WI38 (cell line): ENCODE data around the gene ARHGAP11A.

ENCODE experiments used
- H3K4me3 ChIP-seq: 2 replicates; pipeline ENCODE4 v1.5.1; 2011; ENCODE audit warnings: low read depth, mild to moderate bottlenecking, control low read depth, low read length
- TF ChIP-seq, protein P1 (sequence below): IDR thresholded peaks from 2 replicates; pipeline ENCODE4 v1.5.1; 2012; ENCODE audit warnings: low read depth, mild to moderate bottlenecking, control low read depth, low read length

Gene ARHGAP11A

DNA sequence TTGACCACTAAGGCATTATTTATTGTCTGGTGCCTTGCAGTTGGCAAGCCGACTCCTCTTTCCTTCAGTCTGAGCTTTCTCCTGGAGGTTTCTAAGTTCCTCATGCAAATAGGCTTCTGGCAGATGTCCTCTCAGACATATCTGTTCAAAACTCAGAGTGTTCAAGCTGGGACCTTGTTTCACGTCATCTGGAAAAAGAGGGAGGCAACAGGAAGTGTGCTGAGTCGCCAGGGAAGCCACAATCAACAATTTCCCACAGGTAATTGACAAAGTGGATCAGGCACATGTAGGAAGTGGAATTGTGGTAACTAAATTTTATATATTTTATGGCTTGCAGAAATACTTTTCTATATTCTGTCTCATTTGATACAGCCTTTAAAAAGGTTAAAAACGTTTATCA lies 40.8 kb downstream of the ARHGAP11A start:
- TF ChIP-seq, protein P1, sequence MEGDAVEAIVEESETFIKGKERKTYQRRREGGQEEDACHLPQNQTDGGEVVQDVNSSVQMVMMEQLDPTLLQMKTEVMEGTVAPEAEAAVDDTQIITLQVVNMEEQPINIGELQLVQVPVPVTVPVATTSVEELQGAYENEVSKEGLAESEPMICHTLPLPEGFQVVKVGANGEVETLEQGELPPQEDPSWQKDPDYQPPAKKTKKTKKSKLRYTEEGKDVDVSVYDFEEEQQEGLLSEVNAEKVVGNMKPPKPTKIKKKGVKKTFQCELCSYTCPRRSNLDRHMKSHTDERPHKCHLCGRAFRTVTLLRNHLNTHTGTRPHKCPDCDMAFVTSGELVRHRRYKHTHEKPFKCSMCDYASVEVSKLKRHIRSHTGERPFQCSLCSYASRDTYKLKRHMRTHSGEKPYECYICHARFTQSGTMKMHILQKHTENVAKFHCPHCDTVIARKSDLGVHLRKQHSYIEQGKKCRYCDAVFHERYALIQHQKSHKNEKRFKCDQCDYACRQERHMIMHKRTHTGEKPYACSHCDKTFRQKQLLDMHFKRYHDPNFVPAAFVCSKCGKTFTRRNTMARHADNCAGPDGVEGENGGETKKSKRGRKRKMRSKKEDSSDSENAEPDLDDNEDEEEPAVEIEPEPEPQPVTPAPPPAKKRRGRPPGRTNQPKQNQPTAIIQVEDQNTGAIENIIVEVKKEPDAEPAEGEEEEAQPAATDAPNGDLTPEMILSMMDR: no peak
- no peak overlapping the region for H3K4me3 ChIP-seq

GRCh38 chr15:32656496-32656895 lies 41.2 kb downstream of the ARHGAP11A start:
- H3K4me3 ChIP-seq: no peak overlapping the region
- TF ChIP-seq, protein P1: no peak

- TF ChIP-seq, protein P1: no peak
- no peak overlapping the region for H3K4me3 ChIP-seq
Observed at GRCh38 chr15:32657198-32657883, 42.0 kb downstream of the ARHGAP11A start.

- TF ChIP-seq, protein P1: no peak
- no peak overlapping the region for H3K4me3 ChIP-seq
Observed at GRCh38 chr15:32657941-32658340, 42.6 kb downstream of the ARHGAP11A start.

- TF ChIP-seq, protein P1: no peak
- H3K4me3 ChIP-seq: no peak overlapping the region
Observed at GRCh38 chr15:32659340-32660155, 44.2 kb downstream of the ARHGAP11A start.

DNA sequence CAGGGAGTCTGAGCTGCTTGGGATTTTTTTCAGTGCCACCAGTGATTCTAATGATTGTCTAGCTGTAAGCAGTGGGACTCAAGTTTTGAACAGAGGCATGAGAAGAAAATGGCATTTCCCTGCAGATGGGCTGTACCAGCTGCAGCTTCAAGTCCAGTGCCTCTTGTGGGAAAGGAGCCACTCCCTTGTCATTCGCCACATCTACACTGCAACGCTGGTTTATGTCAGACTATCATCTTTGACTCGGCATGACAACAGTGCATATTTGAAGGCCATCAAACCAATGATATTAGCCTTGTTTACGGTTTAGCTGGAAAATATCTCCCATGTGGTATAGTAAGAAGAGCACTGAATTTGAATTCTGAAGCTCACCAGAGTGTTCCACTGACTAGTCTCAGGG lies 48.4 kb downstream of the ARHGAP11A start:
- TF ChIP-seq, protein P1: no peak
- H3K4me3 ChIP-seq: no peak overlapping the region

DNA sequence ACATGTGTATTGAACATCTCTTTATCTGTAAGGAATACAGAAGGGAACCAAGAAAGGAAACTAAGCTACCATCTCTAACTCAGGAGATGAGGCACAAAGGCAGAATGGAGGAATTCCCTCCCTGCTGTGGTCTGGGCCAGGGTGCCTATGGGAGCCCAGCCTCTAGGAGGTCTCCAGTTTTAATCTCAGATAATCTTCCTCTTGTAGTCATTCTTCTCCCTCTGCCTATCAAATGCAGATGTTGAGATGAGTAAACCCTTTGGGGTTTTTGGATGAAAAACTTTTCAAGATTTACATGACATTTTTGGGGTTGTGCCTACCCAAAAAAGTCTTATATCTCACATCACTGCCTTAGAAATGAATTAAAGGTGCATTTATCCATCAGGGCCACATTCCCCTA lies 49.5 kb downstream of the ARHGAP11A start:
- H3K4me3 ChIP-seq: no peak overlapping the region
- TF ChIP-seq, protein P1: no peak
